HG03097 (cell line): ENCODE measurements around the gene WDR48.

Source experiments
- ATAC-seq: cut with Tn5 transposase; IDR thresholded peaks from one replicate; pipeline ENCODE4 v1.9.1; 2021; ENCODE audit not compliant: unreplicated experiment, low FRiP score

Gene WDR48

DNA sequence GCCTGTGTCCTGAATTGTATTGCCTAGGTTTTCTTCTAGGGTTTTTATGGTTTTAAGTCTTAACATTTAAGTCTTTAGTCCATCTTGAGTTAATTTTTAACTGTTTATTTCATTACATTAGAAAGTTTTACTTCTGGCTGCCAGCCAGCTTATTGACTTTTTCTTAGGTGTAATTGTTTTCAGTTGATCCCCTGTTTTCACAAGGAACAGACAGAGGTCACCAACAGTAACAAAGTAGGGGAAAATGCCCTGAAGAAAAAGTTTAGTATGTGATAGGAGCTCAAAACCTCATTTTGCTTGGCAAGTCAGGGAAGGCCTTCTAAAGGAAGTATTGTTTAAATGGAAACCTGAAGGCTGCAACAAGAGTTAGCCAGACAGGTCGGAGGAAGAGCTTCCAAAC is 10.4 kb downstream of the WDR48 start:
- ATAC-seq: no peak

DNA sequence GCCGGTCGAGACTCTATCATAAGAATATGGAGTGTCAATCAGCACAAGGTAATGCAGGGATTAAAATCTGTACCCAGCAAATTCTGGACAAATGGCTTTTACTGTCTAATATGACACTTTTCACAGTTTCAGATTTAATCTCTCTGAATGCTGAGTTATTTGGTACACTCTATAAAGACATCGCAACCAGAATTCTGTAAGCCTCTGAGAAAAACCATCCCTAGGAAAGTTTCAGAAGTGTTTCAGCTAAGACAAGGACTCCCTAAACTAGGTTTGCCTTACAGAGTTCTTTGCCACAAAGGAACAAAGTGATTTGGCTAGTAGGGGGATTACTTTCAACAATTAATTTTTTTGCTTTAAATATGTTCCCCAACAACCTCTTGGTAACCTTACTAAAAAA is 11.3 kb downstream of the WDR48 start:
- ATAC-seq: no peak

DNA sequence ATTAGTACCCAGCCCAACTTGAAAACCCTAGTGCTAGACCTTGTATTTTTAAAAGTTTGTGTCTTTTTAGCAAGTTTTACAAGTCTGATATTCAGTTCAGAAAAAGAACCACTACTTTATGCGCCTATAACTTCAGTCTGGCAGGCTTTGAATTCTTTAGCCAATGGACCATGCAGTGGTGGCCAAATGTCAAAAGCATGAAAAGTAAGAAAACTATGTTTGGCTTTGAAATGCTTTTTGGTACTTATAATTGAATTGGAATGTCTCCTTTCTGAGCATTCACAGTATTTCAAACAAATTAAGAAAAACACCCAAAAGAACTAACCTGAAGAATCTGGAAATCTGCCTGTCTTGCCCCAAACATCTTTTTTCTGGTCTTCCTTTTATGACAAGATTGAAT is 12.8 kb downstream of the WDR48 start:
- no peak for ATAC-seq

DNA sequence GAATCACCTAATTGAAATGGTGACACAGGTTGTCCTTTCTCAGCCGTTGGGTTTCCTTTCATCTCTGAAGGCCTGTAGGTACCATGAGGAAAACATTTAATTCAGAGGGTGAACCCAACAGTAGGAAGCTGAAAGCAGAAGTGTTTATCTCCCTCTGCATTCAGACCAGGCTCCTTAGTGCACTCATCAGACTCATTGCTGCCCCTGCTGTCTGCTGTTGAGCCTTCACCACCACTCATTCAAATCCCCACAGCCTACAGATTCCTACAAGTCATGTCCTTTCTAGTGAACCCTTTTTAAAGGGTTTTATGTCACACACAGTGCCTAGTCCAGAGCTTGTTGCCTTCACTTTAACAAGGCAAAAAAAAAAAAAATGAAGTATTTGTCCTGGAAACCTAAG is 13.4 kb downstream of the WDR48 start:
- ATAC-seq: peak; percentile 84

DNA sequence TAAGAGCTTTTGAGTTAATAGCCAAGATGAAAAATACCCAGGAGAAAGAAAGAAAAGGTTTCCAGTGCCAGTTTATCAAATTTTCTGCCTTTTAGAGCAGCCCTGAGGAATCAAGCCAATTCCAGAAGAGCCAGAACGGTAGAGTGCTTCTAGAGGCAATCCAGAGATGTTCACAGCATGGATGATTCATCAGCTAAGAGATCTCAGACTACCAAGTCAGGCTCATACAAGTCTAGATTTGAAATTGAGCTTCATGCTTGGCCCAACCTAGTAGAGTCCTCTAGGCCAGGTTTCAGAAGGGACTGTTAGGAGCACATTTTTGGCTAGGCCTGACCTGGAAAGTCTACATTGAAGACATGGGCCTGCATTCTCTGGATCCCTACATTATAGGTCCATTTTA is 15.5 kb downstream of the WDR48 start:
- no peak for ATAC-seq

DNA sequence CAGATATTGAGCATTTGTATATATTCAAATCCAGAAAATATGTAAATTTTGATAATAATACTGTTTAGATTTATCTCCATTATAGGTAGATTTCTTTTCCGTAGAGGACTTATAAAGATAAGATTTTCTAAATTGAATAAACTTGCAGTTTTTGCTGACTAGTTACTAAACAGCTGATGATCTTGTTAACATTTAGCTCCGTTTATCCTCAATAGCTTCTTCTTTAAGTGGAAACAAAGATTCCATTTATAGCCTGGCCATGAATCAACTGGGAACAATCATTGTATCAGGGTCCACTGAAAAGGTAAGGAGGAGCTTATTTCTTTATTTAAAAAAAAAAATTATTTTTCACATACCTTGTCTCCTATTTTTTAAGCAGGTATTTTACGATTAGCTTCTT is 16.7 kb downstream of the WDR48 start:
- no peak for ATAC-seq

DNA sequence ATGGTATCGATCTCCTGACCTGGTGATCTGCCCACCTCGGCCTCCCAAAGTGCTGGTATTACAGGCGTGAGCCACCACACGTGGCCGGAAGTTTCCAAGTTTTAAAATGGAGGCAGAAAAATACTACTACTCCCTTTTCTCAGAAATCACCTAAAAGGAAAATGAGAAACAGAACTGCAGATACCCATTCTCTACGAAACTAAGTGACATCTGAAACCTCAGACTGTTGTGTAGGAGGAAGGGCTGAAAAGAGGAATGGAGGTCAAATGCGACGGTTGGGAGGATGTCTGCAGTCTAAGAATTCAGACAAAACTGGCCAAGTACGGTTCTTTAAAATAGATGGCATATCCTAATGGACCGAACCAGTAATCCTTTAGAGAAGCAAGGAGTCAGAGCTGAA is 24.1 kb downstream of the WDR48 start:
- ATAC-seq: no peak

DNA sequence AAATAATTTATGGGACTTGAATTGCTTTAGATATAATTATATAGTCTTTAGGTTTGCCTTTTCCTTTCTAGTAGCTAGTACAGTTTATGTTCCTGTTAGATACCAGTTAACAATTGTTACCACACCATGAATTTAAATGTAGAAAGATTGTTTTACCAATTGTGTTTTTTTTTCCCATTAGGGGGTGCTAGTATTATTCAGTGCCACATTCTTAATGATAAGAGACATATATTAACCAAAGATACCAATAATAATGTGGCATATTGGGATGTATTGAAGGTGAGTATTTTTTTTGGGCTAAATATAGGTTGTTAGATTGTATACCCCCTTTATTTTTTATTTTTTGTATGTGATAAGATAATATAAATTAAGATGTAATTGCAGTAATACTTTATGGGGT is 27.7 kb downstream of the WDR48 start:
- no peak for ATAC-seq

DNA sequence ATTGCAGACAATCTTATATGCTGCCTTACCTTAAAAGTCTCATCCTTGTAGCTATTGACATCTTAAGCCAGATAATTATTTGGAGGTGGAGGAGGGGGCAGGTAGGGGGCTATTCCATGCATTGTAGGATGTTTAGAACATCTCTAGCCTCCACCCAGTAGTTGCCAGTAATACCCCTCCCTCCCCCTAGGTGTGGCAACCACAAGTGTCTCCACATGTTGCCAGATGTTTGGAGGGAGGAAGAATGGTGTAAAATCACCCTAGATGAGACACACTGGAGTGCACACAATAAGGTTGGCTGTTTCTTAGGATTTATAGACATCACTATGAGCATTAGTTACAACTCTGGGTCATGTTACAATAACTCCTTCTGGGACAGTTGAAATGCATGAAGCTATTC is 28.2 kb downstream of the WDR48 start:
- ATAC-seq: no peak

DNA sequence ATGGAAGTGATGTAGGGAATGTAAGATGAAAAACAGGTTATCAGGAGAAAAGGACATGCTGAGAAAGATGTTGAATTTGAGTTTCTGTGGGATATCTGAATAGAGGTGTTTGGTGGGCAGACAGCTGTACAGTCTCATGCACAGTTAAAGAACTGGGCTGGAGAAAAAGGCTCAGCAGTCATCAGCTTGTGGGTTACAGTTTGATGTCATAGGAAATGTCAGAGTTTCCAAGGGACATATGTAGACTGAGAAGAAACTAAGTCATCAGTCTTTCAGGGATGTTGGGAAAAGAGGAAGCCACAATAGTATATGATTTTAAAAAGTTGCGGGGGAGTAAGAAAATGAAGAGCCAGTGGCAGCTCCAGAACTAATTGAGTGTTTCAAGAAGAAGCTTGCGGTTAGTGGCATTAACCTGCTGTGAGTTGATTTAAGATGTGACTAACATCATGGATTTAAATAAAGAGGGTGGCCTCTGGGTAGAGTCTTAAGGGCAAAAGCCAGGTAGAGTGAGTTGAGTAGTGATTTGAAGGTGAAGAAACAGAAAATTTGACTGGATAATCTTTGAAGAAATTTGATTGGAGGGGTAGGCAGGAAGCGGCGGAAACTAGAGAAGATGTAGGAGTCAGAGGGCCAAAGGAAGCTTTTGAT is 31.0 kb downstream of the WDR48 start:
- ATAC-seq: no peak

DNA sequence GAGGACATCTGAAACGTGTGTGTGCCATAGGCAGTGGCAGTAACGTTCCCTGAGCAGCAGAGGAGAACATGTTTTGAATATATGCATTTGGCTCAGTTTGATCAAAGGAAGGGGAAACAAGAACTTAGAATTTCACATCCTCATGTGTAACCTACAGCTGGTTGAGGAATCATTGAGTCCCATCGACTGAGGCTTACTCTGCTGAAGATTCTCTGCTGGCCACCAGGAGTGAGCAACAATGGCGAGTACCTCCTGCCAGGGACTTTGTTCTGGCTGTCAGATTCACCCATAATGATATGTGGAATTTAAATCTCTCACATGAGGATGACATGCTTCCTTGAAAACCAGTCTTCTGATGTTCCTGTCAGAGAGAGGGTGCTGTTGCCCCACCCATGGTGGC is 34.3 kb downstream of the WDR48 start:
- no peak for ATAC-seq

DNA sequence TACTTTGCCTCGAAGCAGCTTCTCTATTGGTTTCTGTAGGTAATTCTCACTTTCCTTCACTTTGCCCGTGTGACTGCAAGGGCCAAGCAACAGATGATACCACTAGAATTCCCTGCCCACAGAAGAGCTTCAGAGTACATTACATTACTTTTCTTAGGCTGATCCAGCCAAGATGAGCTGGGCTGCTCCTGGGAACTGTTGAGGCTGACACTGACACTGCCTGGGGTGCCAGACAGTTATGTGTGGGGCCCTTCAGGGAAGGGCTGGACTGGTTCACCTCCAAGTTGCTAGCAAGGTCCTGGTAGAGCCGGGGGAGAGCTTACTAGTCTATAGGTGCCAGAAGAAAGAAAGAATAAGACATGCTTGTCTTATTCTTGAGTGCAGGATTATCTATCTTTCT is 36.6 kb downstream of the WDR48 start:
- no peak for ATAC-seq

DNA sequence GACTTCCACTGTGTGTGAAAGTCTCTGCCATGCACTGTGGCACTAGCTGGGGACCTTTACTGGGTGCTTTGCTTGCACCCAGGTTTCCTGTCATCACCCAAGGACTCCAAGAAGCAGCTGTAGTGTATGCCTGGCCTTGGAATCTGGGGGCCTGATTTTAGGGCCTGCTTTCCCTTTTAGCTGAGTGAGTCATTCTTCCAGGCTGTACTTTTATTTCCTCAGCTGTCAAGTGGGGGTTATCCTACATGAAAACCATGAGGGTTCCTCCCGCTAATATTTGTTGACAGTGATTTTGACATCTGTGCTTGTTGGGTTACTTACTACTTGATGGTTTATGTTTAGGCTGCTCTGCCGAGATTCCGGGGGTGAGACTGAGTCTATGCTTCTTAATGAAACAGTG is 37.1 kb downstream of the WDR48 start:
- ATAC-seq: no peak

DNA sequence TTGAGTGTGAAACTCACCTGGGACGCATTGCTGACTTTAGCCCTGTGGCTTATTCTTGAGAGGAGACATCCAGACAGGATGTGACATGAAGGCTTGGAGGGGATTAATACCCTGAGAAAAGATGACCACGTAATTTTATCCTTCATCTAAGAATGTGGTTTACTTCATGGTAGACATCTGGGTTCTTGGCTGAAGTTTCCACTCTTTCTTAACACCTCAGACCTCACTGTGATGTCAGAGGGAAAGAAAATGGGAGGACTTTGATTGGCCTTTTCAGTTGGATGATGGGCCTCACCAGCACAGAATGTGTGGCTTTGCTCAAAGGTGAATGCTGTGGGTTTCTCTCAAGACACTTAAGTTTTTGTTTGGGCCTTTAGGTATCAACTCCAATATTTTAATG is 39.1 kb downstream of the WDR48 start:
- ATAC-seq: no peak

DNA sequence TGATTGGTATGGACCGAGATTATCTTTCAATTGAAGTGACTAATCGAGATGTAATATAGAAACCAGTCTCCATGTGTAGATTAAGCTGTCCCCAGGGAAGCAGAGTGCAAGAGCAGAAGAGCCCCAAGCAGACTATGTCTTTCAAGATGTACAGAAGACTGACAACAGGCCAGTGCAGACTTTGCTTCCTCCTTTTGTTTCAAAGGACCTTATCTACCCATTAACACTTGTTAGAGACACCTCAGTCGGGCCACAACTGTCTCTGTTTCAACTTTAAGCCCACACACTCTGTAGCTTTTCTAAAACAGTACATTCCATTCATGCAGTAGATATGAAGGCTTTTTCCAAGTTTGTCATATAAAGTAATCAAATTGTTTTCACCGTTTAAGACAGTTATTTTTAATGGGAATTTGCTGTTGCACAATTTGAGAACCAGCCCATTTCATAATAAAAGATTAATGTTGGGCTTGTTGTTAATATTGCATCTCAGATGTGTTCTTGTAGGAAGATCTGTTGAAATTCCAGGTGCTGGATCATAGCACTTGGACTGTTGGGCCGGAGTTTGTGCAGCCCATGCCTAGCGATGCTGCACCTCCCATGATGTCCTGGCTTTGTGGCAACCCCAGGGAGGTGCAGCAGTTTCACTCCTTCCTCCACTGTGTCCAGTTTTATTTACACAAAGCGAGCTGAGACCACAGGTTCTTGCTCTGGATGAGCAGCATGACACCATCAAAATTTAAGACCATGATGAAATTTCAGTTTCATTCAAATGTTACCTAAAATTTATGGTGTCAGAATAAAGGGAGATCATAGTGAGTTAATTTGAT is 43.2 kb downstream of the WDR48 start:
- no peak for ATAC-seq

DNA sequence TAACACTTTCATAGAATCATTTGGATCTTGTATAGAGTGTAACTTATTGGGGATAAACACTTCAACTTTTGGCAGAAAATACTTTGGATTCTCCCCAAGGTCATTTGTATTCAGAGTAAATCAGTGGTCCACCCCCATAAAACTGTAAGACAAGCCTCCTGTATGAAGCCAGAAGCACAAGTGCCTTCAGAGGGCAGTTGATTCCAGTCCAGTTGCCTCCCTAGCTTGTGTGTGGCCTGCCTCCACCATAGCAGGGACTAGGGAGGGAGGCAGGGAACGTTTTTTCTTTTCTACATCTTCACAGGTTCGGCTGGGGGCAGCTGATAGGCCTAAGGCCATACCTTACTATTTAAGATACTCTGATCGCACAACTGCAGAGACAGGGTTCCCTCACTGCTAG is 44.0 kb downstream of the WDR48 start:
- no peak for ATAC-seq

DNA sequence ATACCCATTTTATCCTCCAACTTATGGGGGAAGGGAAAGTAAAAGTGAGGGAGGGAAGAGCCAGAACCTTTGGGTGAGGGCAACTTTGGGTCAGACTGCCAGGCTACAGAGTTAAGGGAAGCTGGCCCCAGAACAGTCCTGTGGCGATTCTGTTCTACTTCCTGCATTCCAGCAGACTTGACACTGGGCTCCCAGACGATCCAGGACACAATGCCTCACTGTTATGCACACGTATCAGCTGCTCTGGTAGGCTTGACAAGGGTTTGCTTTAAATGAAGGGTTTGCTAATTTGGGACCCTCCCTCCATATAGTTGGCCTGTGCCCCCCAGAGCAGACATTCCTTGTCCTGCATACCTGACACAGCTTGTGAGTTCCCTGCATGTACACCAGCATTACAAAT is 45.0 kb downstream of the WDR48 start:
- no peak for ATAC-seq

DNA sequence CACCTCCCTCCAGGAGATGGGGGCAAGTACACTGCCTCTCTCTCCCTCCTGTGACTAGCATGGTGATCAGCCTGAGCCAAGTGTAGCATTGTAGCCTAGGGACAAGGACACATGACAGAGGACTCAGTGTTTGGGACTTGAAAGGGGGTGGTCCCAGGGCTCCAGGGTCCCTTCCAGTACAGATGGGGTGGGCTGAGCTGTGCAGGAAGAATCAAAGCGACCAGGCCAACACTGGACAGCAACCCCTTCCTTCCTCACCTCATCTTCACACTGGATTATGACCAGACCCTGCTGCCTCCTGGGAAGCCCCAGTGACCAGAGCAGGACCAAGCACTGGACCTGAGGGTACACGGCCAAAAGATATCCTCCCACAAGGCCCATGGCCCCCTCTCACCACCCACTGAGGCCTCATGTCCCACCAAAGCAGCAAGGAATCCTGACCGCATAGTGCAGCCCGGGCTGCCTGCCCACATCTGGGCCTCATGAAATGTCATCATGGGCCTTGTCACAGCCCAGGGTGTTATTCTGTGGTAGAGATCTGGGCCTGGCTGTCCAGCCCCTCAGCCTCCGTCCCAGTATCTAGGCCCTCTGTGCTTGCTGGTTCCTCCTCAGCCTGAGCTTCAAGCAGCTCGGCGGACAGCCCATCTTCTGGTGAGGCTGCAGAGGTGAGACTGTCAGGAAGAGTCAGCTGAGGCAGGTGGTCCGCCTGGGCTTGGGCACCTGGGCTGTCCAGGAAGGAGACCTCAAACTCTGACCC is 46.1 kb downstream of the WDR48 start:
- no peak for ATAC-seq

DNA sequence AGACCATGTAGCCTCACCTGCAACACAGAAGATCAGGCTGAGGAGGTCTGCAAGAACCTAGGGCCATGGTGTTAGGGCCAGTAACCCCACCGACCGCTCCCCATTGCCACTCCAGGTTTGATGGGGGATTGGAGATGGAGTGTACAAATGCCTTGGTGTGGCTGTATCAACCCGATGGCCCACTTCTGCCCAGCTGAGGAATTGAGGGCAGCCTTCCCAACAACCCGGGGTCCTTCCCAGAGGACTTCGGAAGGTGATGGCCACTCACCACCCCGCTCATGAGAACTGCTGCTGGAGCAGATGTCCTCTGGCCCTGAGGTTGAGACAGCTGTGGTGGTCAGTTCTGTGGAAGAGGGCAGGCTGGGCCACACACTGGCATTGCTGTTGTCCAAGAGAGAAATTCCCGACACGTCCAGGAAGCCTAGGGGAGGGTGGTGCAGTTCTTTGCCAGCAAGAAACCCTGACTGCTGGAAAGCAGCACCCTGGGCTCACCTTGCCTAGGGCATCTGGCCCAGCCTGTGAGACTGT is 46.7 kb downstream of the WDR48 start:
- no peak for ATAC-seq

DNA sequence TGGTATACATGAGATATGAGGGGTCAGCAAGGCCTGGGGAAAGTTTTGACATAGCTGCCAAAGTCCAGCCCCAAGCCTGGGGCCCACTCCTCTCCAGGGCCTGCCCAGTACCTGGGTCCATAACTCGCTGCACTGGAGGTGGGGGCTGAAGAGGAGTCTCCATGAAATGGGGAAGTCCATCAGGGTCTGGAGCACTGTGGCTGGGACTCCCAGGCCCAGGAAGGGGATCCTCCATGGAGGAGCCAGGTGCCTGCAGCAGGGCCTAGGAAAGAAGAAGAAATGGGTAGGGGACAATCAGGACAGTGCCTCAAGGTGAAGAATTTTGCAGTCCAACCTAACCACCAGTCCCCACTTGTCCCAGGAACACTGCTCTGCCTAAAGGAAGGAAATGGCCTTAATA is 47.4 kb downstream of the WDR48 start:
- ATAC-seq: no peak

DNA sequence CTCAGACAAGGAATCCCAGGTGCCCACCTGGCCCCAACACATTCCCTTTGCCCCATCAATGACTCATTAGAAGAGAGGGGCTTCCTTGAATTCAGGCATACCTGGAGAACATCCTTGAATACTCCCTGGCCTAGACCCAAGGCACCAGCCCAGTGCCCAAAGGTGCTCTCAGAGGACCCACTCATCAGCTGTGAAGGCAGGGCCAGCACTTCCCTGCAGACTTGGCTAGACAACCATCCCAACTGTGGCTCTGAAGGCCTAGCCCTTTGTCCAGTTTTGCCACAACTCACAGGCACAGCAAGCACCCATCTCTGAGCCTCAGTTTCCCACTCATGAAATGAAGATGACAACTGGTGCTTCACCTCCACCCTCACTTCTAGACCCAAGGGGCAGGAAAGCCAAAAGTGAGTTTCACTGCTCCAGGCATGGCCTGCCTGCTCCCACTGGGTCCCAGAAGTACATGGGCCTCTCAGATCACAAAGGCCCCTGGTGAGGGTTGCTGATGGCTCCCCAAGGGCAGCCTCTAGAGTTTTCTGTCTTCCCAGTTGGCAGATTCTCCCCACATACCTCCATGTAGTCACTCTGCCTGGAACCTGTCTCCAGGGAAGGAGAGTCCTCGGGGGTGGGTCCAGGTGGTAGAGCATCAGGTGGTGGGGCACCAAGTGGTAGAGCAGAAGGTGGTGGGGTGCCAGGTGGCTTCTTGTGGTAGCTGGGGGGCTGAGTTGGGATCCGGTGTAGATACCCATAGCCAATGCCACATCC is 48.1 kb downstream of the WDR48 start:
- no peak for ATAC-seq
